Mesothelial cell of epicardium (in vitro differentiated cells): ENCODE data around the gene DSCAM. TPM values are rescaled to one million over a fixed set of nuclear protein-coding genes. Genes with fewer than 3 reads are reported as not detected.

Experiments
- DNase-seq, 2 experiments: peaks; one replicate each; pipeline ENCODE4 v3.0.0; 2021; ENCODE audit warnings: low spot score in 2 of 2; ENCODE audit not compliant: unreplicated experiment in 2 of 2
- H3K27ac Mint-ChIP-seq: 2 replicates; pipeline ENCODE4 v1.8.0; 2021; ENCODE audit warnings: mixed read lengths
- H3K27me3 Mint-ChIP-seq: 2 replicates; pipeline ENCODE4 v1.8.0; 2021; ENCODE audit warnings: low read depth, mixed read lengths
- H3K36me3 Mint-ChIP-seq: 2 replicates; pipeline ENCODE4 v1.8.0; 2021; ENCODE audit warnings: mixed read lengths
- H3K4me1 Mint-ChIP-seq: 2 replicates; pipeline ENCODE4 v1.8.0; 2021; ENCODE audit warnings: mixed read lengths
- H3K4me3 Mint-ChIP-seq: 2 replicates; pipeline ENCODE4 v1.8.0; 2021; ENCODE audit warnings: mild to moderate bottlenecking, moderate library complexity, mixed read lengths
- H3K9me3 Mint-ChIP-seq: 2 replicates; pipeline ENCODE4 v1.8.0; 2021; ENCODE audit warnings: mixed read lengths
- CTCF ChIP-seq: fragments of 200-600 bp; sonication (generic); IDR thresholded peaks from one replicate; pipeline ENCODE4 v1.5.0; 2021; ENCODE audit warnings: antibody characterized with exemption; ENCODE audit not compliant: unreplicated experiment
- total RNA-seq: library from RNA; stranded (reverse); gene quantifications from 3 replicates; pipeline ENCODE4 v1.2.1, GENCODE V29; 2021

The DSCAM gene
- total RNA-seq, 1 donor from 2014 or later = not detected

- peak overlapping the region; percentile 22 for H3K27ac Mint-ChIP-seq
- TF ChIP-seq CTCF = no peak
- no peaks in the 10 kb centered on the region for H3K27me3 Mint-ChIP-seq
- no peak overlapping the region for H3K4me3 Mint-ChIP-seq
- no peaks in the 10 kb centered on the region for H3K36me3 Mint-ChIP-seq
- peaks cover 19% of the 10 kb centered on the region for H3K4me1 Mint-ChIP-seq
- no peak for DNase-seq
- H3K9me3 Mint-ChIP-seq = no peaks in the 10 kb centered on the region
Observed at GRCh38 chr21:40706806-40707655, 139.9 kb downstream of the DSCAM start.

GRCh38 chr21:40706176-40706575 lies 140.8 kb downstream of the DSCAM start:
- Mint-ChIP-seq H3K4me1 (peaks cover 19% of the 10 kb centered on the region), H3K27me3 (no peaks in the 10 kb centered on the region), H3K36me3 (no peaks in the 10 kb centered on the region), H3K9me3 (no peaks in the 10 kb centered on the region), H3K4me3 (no peak overlapping the region), H3K27ac (no peak overlapping the region)
- TF ChIP-seq CTCF = no peak
- no peak for DNase-seq

GRCh38 chr21:40704141-40704540 lies 142.8 kb downstream of the DSCAM start:
- peaks cover 5% of the 10 kb centered on the region for H3K9me3 Mint-ChIP-seq
- H3K36me3 Mint-ChIP-seq = no peaks in the 10 kb centered on the region
- no peak for DNase-seq
- no peaks in the 10 kb centered on the region for H3K27me3 Mint-ChIP-seq
- no peak for TF ChIP-seq CTCF
- H3K27ac Mint-ChIP-seq = no peak overlapping the region
- H3K4me1 Mint-ChIP-seq = peaks cover 19% of the 10 kb centered on the region
- no peak overlapping the region for H3K4me3 Mint-ChIP-seq

GRCh38 chr21:40699366-40699765 lies 147.6 kb downstream of the DSCAM start:
- Mint-ChIP-seq H3K27ac (no peak overlapping the region), H3K27me3 (no peaks in the 10 kb centered on the region), H3K36me3 (no peaks in the 10 kb centered on the region), H3K4me3 (no peak overlapping the region), H3K4me1 (no peaks in the 10 kb centered on the region), H3K9me3 (peaks cover 6% of the 10 kb centered on the region)
- no peak for DNase-seq
- TF ChIP-seq CTCF = no peak

GRCh38 chr21:40696246-40696645 lies 150.7 kb downstream of the DSCAM start:
- no peaks in the 10 kb centered on the region for H3K4me1 Mint-ChIP-seq
- no peaks in the 10 kb centered on the region for H3K27me3 Mint-ChIP-seq
- no peak for DNase-seq
- no peaks in the 10 kb centered on the region for H3K36me3 Mint-ChIP-seq
- no peak overlapping the region for H3K27ac Mint-ChIP-seq
- peaks cover 6% of the 10 kb centered on the region for H3K9me3 Mint-ChIP-seq
- H3K4me3 Mint-ChIP-seq = no peak overlapping the region
- no peak for TF ChIP-seq CTCF
